ENCODE measurements around the gene YWHAB.

DNA sequence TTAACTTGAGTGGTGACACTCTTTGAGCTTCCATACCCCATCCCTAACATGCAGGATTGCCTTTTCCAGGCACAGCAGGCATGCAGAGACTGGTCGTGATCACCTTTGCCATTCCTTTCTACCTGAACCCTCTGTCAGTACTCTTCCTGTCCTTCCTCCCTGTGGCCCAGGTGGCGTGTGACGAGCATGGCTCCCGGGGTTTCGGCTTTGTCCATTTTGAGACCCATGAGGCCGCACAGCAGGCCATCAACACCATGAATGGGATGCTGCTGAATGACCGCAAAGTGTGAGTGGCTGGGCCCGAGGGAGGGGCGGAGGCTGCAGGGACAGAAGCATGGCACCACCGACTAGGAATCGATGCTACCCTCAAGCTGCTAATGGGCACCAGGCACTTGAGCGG, 31.1 kb downstream of the YWHAB start:
- TF ChIP-seq, protein P1, sequence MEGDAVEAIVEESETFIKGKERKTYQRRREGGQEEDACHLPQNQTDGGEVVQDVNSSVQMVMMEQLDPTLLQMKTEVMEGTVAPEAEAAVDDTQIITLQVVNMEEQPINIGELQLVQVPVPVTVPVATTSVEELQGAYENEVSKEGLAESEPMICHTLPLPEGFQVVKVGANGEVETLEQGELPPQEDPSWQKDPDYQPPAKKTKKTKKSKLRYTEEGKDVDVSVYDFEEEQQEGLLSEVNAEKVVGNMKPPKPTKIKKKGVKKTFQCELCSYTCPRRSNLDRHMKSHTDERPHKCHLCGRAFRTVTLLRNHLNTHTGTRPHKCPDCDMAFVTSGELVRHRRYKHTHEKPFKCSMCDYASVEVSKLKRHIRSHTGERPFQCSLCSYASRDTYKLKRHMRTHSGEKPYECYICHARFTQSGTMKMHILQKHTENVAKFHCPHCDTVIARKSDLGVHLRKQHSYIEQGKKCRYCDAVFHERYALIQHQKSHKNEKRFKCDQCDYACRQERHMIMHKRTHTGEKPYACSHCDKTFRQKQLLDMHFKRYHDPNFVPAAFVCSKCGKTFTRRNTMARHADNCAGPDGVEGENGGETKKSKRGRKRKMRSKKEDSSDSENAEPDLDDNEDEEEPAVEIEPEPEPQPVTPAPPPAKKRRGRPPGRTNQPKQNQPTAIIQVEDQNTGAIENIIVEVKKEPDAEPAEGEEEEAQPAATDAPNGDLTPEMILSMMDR (conservative IDR thresholded peaks at IDR 0.05; ENCODE audit: low read depth, low read length), result no peak
- TF ChIP-seq EZH2phosphoT487 (IDR thresholded peaks at IDR 0.05; ENCODE audit: borderline replicate concordance, low read length) (no peak), EZH2 (IDR thresholded peaks at IDR 0.05; ENCODE audit: low read length, unreplicated experiment) (no peak)
